Ammon's horn (tissue), 1 donor: Measurements from ENCODE around the gene TOX3.

Experiments
- DNase-seq: peaks from one replicate; pipeline ENCODE4 v3.0.0-alpha.2; 2016; ENCODE audit warnings: low spot score

Gene TOX3

GRCh38 chr16:52398021-52398420, 148.9 kb downstream of the TOX3 start:
- no peak for DNase-seq

GRCh38 chr16:52393448-52393847, 153.5 kb downstream of the TOX3 start:
- no peak for DNase-seq

- no peak for DNase-seq
Observed at GRCh38 chr16:52389045-52389444, 157.9 kb downstream of the TOX3 start.
